Heart right ventricle (tissue), 16 donors: Measurements from ENCODE around the gene PROK1. TPM values are rescaled to one million over a fixed set of nuclear protein-coding genes. Genes with fewer than 3 reads are reported as not detected.

Experiments used
- ATAC-seq, 8 donors: fragments of 200-7000 bp; cut with Tn5 transposase; one replicate each; pipeline ENCODE4 v1.9.1; 2020; ENCODE audit warnings: mild to moderate bottlenecking in 8 of 8, moderate library complexity in 8 of 8, moderate number of reproducible peaks in 1 of 8
- DNase-seq, 2 donors: peaks; one replicate each; pipeline ENCODE4 v3.0.0-alpha.2; 2020
- H3K27ac ChIP-seq, 10 donors: fragments of 200-600 bp; sonication (generic) in 2 of 10; one replicate each; pipeline versions ENCODE4 v1.5.0 to v1.8.0; 2020 to 2022; ENCODE audit warnings: mild to moderate bottlenecking in 3 of 10
- H3K27me3 ChIP-seq, 7 donors: fragments of 200-600 bp; one replicate each; pipeline ENCODE4 v1.8.0; 2021 to 2022; ENCODE audit warnings: mild to moderate bottlenecking in 2 of 7
- H3K36me3 ChIP-seq, 9 donors: fragments of 200-600 bp; sonication (generic) in 1 of 9; one replicate each; pipeline versions ENCODE4 v1.5.0 to v1.8.0; 2020 to 2022; ENCODE audit warnings: mild to moderate bottlenecking in 2 of 9
- H3K4me1 ChIP-seq, 9 donors: fragments of 200-600 bp; sonication (generic) in 1 of 9; one replicate each; pipeline versions ENCODE4 v1.5.0 to v1.8.0; 2020 to 2022; ENCODE audit warnings: mild to moderate bottlenecking in 4 of 9
- H3K4me3 ChIP-seq, 10 donors: fragments of 200-600 bp; sonication (generic) in 2 of 10; one replicate each; pipeline versions ENCODE4 v1.5.0 to v1.8.0; 2020 to 2022; ENCODE audit warnings: mild to moderate bottlenecking in 7 of 10, moderate library complexity in 2 of 10
- H3K9me3 ChIP-seq, 11 donors: fragments of 200-600 bp in 10 of 11; sonication (generic) in 2 of 11; one replicate each; pipeline versions ENCODE4 v1.5.0 to v1.8.0; 2013 to 2022; ENCODE audit warnings: mild to moderate bottlenecking in 2 of 11, control low read depth in 1 of 11, moderate library complexity in 1 of 11
- WGBS, 2 donors: extraction: QIAGEN DNeasy Blood & Tissue Kit; methylation state at CpG; one replicate each; pipeline ENCODE4 v1.1.7; 2013; ENCODE audit warnings: inconsistent platforms in 1 of 2; 5-methylcytosine and 5-hydroxymethylcytosine counted together
- intact Hi-C, 10 donors: fragments of 100-400 bp; cut with DNase I; formaldehyde crosslinking; loops; one replicate each; pipeline versions ENCODE4 v1.11.1 to v1.14.2; 2022
- polyA plus RNA-seq, 2 donors: library from polyadenylated mRNA; stranded (reverse); fragments of 200-250 nt; gene quantifications; one replicate each; pipeline ENCODE4 v1.2.3, GENCODE V29; 2013
- total RNA-seq, 10 donors: library from RNA; stranded (reverse); fragmentation: NEBNext Ultra II Directional in 3 of 10; extraction: Animal tissue kit (Norgen Biotek cat#: 25700) in 3 of 10; gene quantifications; one replicate each; pipeline versions ENCODE4 v1.2.1 to v1.2.4, GENCODE V29; 2021 to 2023
- TF ChIP-seq, protein P1 (sequence below), 9 donors: fragments of 200-600 bp; sonication (generic) in 2 of 9; IDR thresholded peaks; one replicate each; pipeline versions ENCODE4 v1.5.0 to v1.8.0; 2021 to 2022; ENCODE audit warnings: antibody characterized with exemption in 9 of 9, mild to moderate bottlenecking in 5 of 9, moderate library complexity in 1 of 9
- donor health status: Arrhythmogenic right ventricular cardiomyopathy.
- donor health status: ischemic (EF 13 %, LVEDD 7.1; RV severe dilation, severe dysfunction).
- donor health status: healthy with polysubstance abuse.
- donor health status: DM: no; HTN: yes; CAD: no.
- donor health status: DM: no; HTN: no; CAD: no.
- donor health status: ischemic (EF 25% LVEDD 6.9; RV normal size, moderate dysfunction).
- donor health status: ischemic (EF 25% LVEDD 5.7; RV mildly dilated, moderate dysfunction).
- donor health status: healthy.
- donor health status: DM: yes; HTN: yes; CAD: no.
- donor health status: Ischemic cardiomyopathy.
- donor health status: ischemic (EF 35%, LVEDD 5.7; RV mildly dilated, moderate dysfunction).
- donor health status: nonischemic (EF 11% LVEDD 7.7; RV severe dilation, severe dysfunction).
- donor health status: DM: yes; HTN: yes; CAD: no.
- donor health status: PGD.
- donor health status: ischemic (EF 29% LVEDD 5.4; RV normal size, mild dysfunction).
- donor health status: nonischemic (EF 23%, LVEDD 6.1; RV moderate dilation, normal function).

PROK1 gene
- total and polyA plus RNA-seq, 12 donors: 0.07 to 6.8 (median 0.29) TPM; not detected in 5

DNA sequence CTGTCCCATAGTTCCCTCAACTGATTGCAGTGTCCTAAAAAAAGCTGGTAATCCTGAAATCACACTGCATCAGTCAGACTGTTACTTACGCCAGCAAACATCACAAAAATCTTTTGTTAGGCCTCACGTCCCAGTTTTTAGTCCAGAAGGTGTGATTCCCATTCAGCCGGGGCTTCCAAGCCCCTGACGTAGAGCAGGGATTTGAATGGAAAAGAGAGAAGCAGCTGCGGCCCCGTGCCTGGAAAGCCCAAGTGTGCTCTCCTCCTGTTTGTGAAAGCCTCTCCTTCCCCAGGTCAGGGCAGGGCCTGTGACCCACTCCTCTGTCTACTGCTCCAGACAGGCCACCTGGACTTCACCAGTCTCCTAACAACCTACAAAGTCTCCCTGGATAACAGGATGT is 47.3 kb downstream of the PROK1 start:
- intact Hi-C loops: loop anchor here in 8 of 10 donors (5.0 to 10.0 kb wide), 4 partner anchors 86 to 296 kb away; no protein-coding TSS in a partner anchor
- WGBS, 2 donors: 72 to 75% methylated on average over 6 of the region's 6 CpGs

GRCh38 chr1:110501488-110502132 is 50.7 kb downstream of the PROK1 start:
- WGBS, 2 donors: 78 to 83% methylated on average over 6 of the region's 6 CpGs

More for the DNA sequence above, 47.3 kb downstream of the PROK1 start:
- Histone ChIP-seq H3K27me3 (peaks cover 0 to 8% (median 0%) of the 10 kb centered on the region in 7 donors), H3K4me1 (peaks cover 0 to 9% (median 0%) of the 10 kb centered on the region in 9 donors), H3K36me3 (no peaks in the 10 kb centered on the region), H3K4me3 (no peak overlapping the region), H3K27ac (no peak overlapping the region), H3K9me3 (no peaks in the 10 kb centered on the region)
- TF ChIP-seq, protein P1, sequence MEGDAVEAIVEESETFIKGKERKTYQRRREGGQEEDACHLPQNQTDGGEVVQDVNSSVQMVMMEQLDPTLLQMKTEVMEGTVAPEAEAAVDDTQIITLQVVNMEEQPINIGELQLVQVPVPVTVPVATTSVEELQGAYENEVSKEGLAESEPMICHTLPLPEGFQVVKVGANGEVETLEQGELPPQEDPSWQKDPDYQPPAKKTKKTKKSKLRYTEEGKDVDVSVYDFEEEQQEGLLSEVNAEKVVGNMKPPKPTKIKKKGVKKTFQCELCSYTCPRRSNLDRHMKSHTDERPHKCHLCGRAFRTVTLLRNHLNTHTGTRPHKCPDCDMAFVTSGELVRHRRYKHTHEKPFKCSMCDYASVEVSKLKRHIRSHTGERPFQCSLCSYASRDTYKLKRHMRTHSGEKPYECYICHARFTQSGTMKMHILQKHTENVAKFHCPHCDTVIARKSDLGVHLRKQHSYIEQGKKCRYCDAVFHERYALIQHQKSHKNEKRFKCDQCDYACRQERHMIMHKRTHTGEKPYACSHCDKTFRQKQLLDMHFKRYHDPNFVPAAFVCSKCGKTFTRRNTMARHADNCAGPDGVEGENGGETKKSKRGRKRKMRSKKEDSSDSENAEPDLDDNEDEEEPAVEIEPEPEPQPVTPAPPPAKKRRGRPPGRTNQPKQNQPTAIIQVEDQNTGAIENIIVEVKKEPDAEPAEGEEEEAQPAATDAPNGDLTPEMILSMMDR (IDR thresholded peaks at IDR 0.05): no peak
- DNase-seq (no peak), ATAC-seq (no peak)

DNA sequence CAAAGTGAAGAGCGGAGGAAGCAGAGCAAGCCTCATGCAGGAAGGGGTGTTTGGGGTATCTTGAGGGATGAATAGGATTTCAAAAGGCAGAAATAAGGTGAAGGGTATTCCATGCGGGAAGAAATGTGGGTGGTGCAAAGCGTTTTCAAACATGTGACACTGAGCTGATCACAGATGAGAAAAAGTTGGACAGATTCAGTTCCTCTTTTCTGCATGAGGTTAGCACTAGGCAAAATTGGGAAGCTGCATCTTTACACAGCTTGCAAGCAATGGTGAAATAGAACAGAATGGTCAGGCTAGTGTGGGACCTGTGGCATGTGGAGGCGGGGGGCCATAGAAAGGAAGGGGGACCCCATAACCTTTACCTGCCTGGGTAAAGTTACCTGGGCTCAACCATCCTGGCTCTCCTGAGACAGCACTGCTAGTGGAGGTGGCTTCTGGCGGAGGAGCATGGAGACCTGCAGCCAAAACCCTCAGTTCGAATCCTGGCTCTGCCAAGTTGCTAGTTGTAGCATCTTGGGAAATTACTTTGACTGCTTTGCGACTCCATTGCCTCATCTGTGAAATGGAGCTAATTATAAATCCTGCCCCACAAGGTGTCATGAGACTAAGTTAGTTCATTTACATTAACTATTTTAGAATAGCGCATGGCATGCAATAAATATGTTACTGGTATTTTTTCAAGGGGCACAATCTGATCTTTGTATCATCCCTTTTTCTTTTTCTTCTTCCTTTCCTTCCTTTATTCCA is 51.6 kb downstream of the PROK1 start:
- Histone ChIP-seq H3K27me3 (peaks cover 0 to 8% (median 0%) of the 10 kb centered on the region in 7 donors), H3K4me1 (peaks cover 0 to 10% (median 0%) of the 10 kb centered on the region in 9 donors), H3K36me3 (no peaks in the 10 kb centered on the region), H3K4me3 (no peak overlapping the region), H3K9me3 (no peaks in the 10 kb centered on the region), H3K27ac (no peak overlapping the region)
- 79 to 87% methylated on average over 8 of the region's 8 CpGs for WGBS, 2 donors
- TF ChIP-seq, protein P1 (IDR thresholded peaks at IDR 0.05): no peak
- intact Hi-C loops: no loop called here
- DNase-seq (no peak), ATAC-seq (peak in 4 of 8 donors; percentile 16 to 49 (median 38))

More at GRCh38 chr1:110501488-110502132, 50.7 kb downstream of the PROK1 start:
- Histone ChIP-seq H3K36me3 (no peaks in the 10 kb centered on the region), H3K9me3 (no peaks in the 10 kb centered on the region), H3K4me1 (peaks cover 0 to 10% (median 0%) of the 10 kb centered on the region in 9 donors), H3K27ac (no peak overlapping the region), H3K27me3 (peaks cover 0 to 8% (median 0%) of the 10 kb centered on the region in 7 donors), H3K4me3 (no peak overlapping the region)
- no peak for DNase-seq
- ATAC-seq: no peak
- TF ChIP-seq, protein P1 (IDR thresholded peaks at IDR 0.05): no peak
- intact Hi-C loops: no loop called here

DNA sequence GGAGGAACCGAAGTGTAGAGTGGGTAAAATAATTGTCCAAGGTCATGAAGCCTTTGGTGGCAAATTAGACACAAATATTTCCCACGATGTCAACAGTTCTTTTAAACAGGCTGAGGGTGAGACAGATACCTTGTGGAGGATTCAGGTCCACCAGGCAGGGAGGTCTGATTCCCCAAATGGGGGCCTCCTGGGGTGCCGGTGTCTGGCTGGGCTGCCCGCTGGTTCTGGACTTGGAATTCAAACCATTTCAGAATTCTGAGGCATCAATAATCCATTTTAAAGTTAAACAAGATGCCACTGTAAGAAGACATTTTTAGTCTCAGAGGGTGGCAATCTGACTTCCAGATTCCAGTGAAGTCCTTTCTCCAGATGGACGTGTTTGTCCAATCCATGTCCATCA is 52.5 kb downstream of the PROK1 start:
- WGBS, 2 donors: 83 to 84% methylated on average over 5 of the region's 5 CpGs
- H3K4me3 ChIP-seq: no peak overlapping the region
- no peaks in the 10 kb centered on the region for H3K36me3 ChIP-seq
- ATAC-seq (no peak), DNase-seq (no peak)
- H3K9me3 ChIP-seq: no peaks in the 10 kb centered on the region
- TF ChIP-seq, protein P1 (IDR thresholded peaks at IDR 0.05): no peak
- peaks cover 0 to 8% (median 0%) of the 10 kb centered on the region in 7 donors for H3K27me3 ChIP-seq
- intact Hi-C loops: no loop called here
- H3K27ac ChIP-seq: no peak overlapping the region
- peaks cover 0 to 10% (median 0%) of the 10 kb centered on the region in 9 donors for H3K4me1 ChIP-seq
